ENCODE measurements around the gene MSL3B.
"Not testable (repeated sequence)": the region's sequence is repeated elsewhere in the genome, so short reads cannot be mapped to it uniquely, and the experiment has no call there.

MSL3B gene

GRCh38 chr2:233882353-233882752 is 14.2 kb upstream of the MSL3B start:
- TF ChIP-seq, protein P1, sequence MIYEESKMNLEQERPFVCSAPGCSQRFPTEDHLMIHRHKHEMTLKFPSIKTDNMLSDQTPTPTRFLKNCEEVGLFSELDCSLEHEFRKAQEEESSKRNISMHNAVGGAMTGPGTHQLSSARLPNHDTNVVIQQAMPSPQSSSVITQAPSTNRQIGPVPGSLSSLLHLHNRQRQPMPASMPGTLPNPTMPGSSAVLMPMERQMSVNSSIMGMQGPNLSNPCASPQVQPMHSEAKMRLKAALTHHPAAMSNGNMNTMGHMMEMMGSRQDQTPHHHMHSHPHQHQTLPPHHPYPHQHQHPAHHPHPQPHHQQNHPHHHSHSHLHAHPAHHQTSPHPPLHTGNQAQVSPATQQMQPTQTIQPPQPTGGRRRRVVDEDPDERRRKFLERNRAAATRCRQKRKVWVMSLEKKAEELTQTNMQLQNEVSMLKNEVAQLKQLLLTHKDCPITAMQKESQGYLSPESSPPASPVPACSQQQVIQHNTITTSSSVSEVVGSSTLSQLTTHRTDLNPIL (CRISPR knock-in tag; IDR thresholded peaks at IDR 0.05; ENCODE audit: low read depth) = no peak
- TF ChIP-seq, protein P2, sequence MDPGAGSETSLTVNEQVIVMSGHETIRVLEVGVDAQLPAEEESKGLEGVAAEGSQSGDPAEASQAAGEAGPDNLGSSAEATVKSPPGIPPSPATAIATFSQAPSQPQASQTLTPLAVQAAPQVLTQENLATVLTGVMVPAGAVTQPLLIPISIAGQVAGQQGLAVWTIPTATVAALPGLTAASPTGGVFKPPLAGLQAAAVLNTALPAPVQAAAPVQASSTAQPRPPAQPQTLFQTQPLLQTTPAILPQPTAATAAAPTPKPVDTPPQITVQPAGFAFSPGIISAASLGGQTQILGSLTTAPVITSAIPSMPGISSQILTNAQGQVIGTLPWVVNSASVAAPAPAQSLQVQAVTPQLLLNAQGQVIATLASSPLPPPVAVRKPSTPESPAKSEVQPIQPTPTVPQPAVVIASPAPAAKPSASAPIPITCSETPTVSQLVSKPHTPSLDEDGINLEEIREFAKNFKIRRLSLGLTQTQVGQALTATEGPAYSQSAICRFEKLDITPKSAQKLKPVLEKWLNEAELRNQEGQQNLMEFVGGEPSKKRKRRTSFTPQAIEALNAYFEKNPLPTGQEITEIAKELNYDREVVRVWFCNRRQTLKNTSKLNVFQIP (CRISPR knock-in tag; IDR thresholded peaks at IDR 0.05; ENCODE audit: borderline replicate concordance, low read depth) = no peak
- TF ChIP-seq PPARA (CRISPR knock-in tag; IDR thresholded peaks at IDR 0.05; ENCODE audit: borderline replicate concordance) (no peak), CSDC2 (CRISPR knock-in tag; IDR thresholded peaks at IDR 0.05) (no peak), ESRRG (CRISPR knock-in tag; IDR thresholded peaks at IDR 0.05) (no peak), ARNTL (CRISPR knock-in tag; IDR thresholded peaks at IDR 0.05; ENCODE audit: borderline replicate concordance, low read depth) (no peak), BACH2 (CRISPR knock-in tag; IDR thresholded peaks at IDR 0.05; ENCODE audit: borderline replicate concordance) (no peak), PATZ1 (CRISPR knock-in tag; IDR thresholded peaks at IDR 0.05; ENCODE audit: borderline replicate concordance) (no peak), GLIS3 (CRISPR knock-in tag; IDR thresholded peaks at IDR 0.05) (no peak), ISL1 (CRISPR knock-in tag; IDR thresholded peaks at IDR 0.05) (no peak), ZC3H10 (CRISPR knock-in tag; IDR thresholded peaks at IDR 0.05) (no peak), OSR1 (CRISPR knock-in tag; IDR thresholded peaks at IDR 0.05) (no peak), TOX (CRISPR knock-in tag; IDR thresholded peaks at IDR 0.05; ENCODE audit: borderline replicate concordance) (no peak), TCF4 (CRISPR knock-in tag; IDR thresholded peaks at IDR 0.05; ENCODE audit: borderline replicate concordance) (no peak), ZNF70 (CRISPR knock-in tag; IDR thresholded peaks at IDR 0.05) (no peak), ZFP30 (CRISPR knock-in tag; IDR thresholded peaks at IDR 0.05) (no peak), RARB (CRISPR knock-in tag; IDR thresholded peaks at IDR 0.05) (no peak)
- TF ChIP-seq, protein P3, sequence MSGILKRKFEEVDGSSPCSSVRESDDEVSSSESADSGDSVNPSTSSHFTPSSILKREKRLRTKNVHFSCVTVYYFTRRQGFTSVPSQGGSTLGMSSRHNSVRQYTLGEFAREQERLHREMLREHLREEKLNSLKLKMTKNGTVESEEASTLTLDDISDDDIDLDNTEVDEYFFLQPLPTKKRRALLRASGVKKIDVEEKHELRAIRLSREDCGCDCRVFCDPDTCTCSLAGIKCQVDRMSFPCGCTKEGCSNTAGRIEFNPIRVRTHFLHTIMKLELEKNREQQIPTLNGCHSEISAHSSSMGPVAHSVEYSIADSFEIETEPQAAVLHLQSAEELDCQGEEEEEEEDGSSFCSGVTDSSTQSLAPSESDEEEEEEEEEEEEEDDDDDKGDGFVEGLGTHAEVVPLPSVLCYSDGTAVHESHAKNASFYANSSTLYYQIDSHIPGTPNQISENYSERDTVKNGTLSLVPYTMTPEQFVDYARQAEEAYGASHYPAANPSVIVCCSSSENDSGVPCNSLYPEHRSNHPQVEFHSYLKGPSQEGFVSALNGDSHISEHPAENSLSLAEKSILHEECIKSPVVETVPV (CRISPR knock-in tag; IDR thresholded peaks at IDR 0.05) = no peak
- ATAC-seq = no peak

DNA sequence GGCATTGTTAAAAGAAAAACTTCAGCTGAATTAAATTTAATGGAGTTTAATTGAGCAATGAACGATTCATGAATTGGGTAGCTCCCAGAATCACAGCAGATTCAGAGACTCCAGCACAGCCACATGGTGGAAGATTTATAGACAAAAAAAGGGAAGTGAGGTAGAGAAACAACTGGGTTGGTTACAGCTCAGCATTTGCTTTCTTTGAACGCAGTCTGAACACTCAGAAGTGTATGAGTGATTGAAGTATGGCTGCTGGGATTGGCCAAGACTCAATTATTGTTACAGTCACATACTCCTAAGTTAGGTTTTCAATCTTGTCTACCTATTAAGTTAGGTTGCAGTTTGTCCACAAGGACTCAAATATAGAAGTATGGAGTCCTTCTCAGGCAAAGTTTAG is 3.9 kb upstream of the MSL3B start:
- not testable (repeated sequence) for ATAC-seq

GRCh38 chr2:233871432-233871831 is 3.2 kb upstream of the MSL3B start:
- no peak for TF ChIP-seq ESRRG (CRISPR knock-in tag; IDR thresholded peaks at IDR 0.05)
- no peak for ATAC-seq

GRCh38 chr2:233866479-233866878 is 1.7 kb downstream of the MSL3B start:
- no peak for TF ChIP-seq ZFP3 (CRISPR knock-in tag; IDR thresholded peaks at IDR 0.05)
- no peak for TF ChIP-seq BACH2 (CRISPR knock-in tag; IDR thresholded peaks at IDR 0.05; ENCODE audit: borderline replicate concordance)
- no peak for TF ChIP-seq TCF4 (CRISPR knock-in tag; IDR thresholded peaks at IDR 0.05; ENCODE audit: borderline replicate concordance)
- ATAC-seq = no peak

- TF ChIP-seq SNAI2 (CRISPR knock-in tag; IDR thresholded peaks at IDR 0.05) (no peak), GLIS3 (CRISPR knock-in tag; IDR thresholded peaks at IDR 0.05) (no peak), OSR1 (CRISPR knock-in tag; IDR thresholded peaks at IDR 0.05) (no peak), ZFP30 (CRISPR knock-in tag; IDR thresholded peaks at IDR 0.05) (no peak), PPARA (CRISPR knock-in tag; IDR thresholded peaks at IDR 0.05; ENCODE audit: borderline replicate concordance) (no peak), TCF4 (CRISPR knock-in tag; IDR thresholded peaks at IDR 0.05; ENCODE audit: borderline replicate concordance) (no peak), ZC3H10 (CRISPR knock-in tag; IDR thresholded peaks at IDR 0.05) (no peak), ZNF70 (CRISPR knock-in tag; IDR thresholded peaks at IDR 0.05) (no peak), BACH2 (CRISPR knock-in tag; IDR thresholded peaks at IDR 0.05; ENCODE audit: borderline replicate concordance) (no peak), PATZ1 (CRISPR knock-in tag; IDR thresholded peaks at IDR 0.05; ENCODE audit: borderline replicate concordance) (no peak), ISL1 (CRISPR knock-in tag; IDR thresholded peaks at IDR 0.05) (no peak), ZFP3 (CRISPR knock-in tag; IDR thresholded peaks at IDR 0.05) (no peak), ZNF565 (CRISPR knock-in tag; conservative IDR thresholded peaks at IDR 0.05; ENCODE audit: low read depth) (no peak), TOX (CRISPR knock-in tag; IDR thresholded peaks at IDR 0.05; ENCODE audit: borderline replicate concordance) (no peak)
- TF ChIP-seq, protein P3 (CRISPR knock-in tag; IDR thresholded peaks at IDR 0.05) = no peak
- TF ChIP-seq, protein P2 (CRISPR knock-in tag; IDR thresholded peaks at IDR 0.05; ENCODE audit: borderline replicate concordance, low read depth) = no peak
- ATAC-seq = no peak
Observed at GRCh38 chr2:233865838-233866237, 2.3 kb downstream of the MSL3B start.

Data from SK-N-SH treated with all-trans-retinoic acid at 6 μM for 48 hours (cell line).